Trophoblast cell (in vitro differentiated cells and primary cell): ENCODE data around the gene PACS1.

Experiments
- DNase-seq, 2 donors: peaks; one replicate each; pipeline ENCODE4 v3.0.0-alpha.2; 2016
- H2AFZ ChIP-seq: 2 replicates; pipeline ENCODE4 v1.6.1; 2013; ENCODE audit warnings: low read length, moderate library complexity, mild to moderate bottlenecking; ENCODE audit not compliant: insufficient read depth, poor library complexity
- H2AK5ac ChIP-seq: 2 replicates; pipeline ENCODE4 v1.6.1; 2013; ENCODE audit warnings: mild to moderate bottlenecking, low read length
- H2BK120ac ChIP-seq: 2 replicates; pipeline ENCODE4 v1.6.1; 2013; ENCODE audit warnings: low read length, mild to moderate bottlenecking, moderate library complexity; ENCODE audit not compliant: insufficient read depth, poor library complexity
- H2BK12ac ChIP-seq: 2 replicates; pipeline ENCODE4 v1.6.1; 2013; ENCODE audit warnings: mild to moderate bottlenecking, low read length, moderate library complexity
- H2BK5ac ChIP-seq: 2 replicates; pipeline ENCODE4 v1.6.1; 2013; ENCODE audit warnings: low read length, low read depth, moderate library complexity, mild to moderate bottlenecking; ENCODE audit not compliant: poor library complexity
- H3K14ac ChIP-seq: 2 replicates; pipeline ENCODE4 v1.6.1; 2013; ENCODE audit warnings: mild to moderate bottlenecking, low read length
- H3K18ac ChIP-seq: 2 replicates; pipeline ENCODE4 v1.6.1; 2013; ENCODE audit warnings: mild to moderate bottlenecking, low read length
- H3K23ac ChIP-seq: 2 replicates; pipeline ENCODE4 v1.6.1; 2013; ENCODE audit warnings: low read length
- H3K27ac ChIP-seq: 2 replicates; pipeline ENCODE4 v1.5.1; 2013; ENCODE audit warnings: low read depth, mild to moderate bottlenecking, inconsistent platforms, low read length, moderate library complexity
- H3K27me3 ChIP-seq: 2 replicates; pipeline ENCODE4 v1.6.1; 2013; ENCODE audit warnings: inconsistent platforms, mild to moderate bottlenecking, low read length, moderate library complexity; ENCODE audit not compliant: insufficient read depth
- H3K36me3 ChIP-seq, 2 experiments: 1 replicate in 1 of 2; 2 replicates in 1 of 2; pipeline ENCODE4 v1.6.1; 2013; ENCODE audit warnings: low read length in 2 of 2, mild to moderate bottlenecking in 2 of 2, moderate library complexity in 1 of 2; ENCODE audit not compliant: insufficient read depth in 2 of 2, control insufficient read depth in 1 of 2
- H3K4ac ChIP-seq: 2 replicates; pipeline ENCODE4 v1.6.1; 2013; ENCODE audit warnings: low read depth, mild to moderate bottlenecking, low read length, moderate library complexity
- H3K4me1 ChIP-seq, 2 experiments: 1 replicate in 1 of 2; 2 replicates in 1 of 2; pipeline ENCODE4 v1.6.1; 2013; ENCODE audit warnings: low read length in 2 of 2, mild to moderate bottlenecking in 2 of 2, moderate library complexity in 1 of 2; ENCODE audit not compliant: insufficient read depth in 2 of 2, control insufficient read depth in 1 of 2
- H3K4me2 ChIP-seq: 2 replicates; pipeline ENCODE4 v1.6.1; 2013; ENCODE audit warnings: inconsistent platforms, mild to moderate bottlenecking, low read length, moderate library complexity
- H3K4me3 ChIP-seq: 2 replicates; pipeline ENCODE4 v1.5.1; 2013; ENCODE audit warnings: mild to moderate bottlenecking, low read depth, low read length, inconsistent platforms
- H3K79me1 ChIP-seq: one replicate; pipeline ENCODE4 v1.6.1; 2013; ENCODE audit warnings: low read length
- H3K79me2 ChIP-seq: 2 replicates; pipeline ENCODE4 v1.6.1; 2013; ENCODE audit warnings: low read length, mild to moderate bottlenecking; ENCODE audit not compliant: control insufficient read depth, insufficient read depth, poor library complexity
- H3K9ac ChIP-seq: 2 replicates; pipeline ENCODE4 v1.6.1; 2013; ENCODE audit warnings: mild to moderate bottlenecking, low read length
- H3K9me3 ChIP-seq: 2 replicates; pipeline ENCODE4 v1.6.1; 2013; ENCODE audit warnings: low read depth, mild to moderate bottlenecking, control low read depth, inconsistent platforms, low read length; ENCODE audit not compliant: insufficient read depth
- H4K12ac ChIP-seq: 2 replicates; pipeline ENCODE4 v1.6.1; 2013; ENCODE audit warnings: low read depth, mild to moderate bottlenecking, low read length, moderate library complexity
- H4K8ac ChIP-seq: 2 replicates; pipeline ENCODE4 v1.6.1; 2013; ENCODE audit warnings: low read depth, mild to moderate bottlenecking, low read length, moderate library complexity
- H4K91ac ChIP-seq: one replicate; pipeline ENCODE4 v1.6.1; 2013; ENCODE audit warnings: low read depth, mild to moderate bottlenecking, low read length, moderate library complexity
- WGBS: extraction: QIAGEN DNeasy Blood & Tissue Kit; methylation state at CpG from one replicate; pipeline ENCODE4 v1.1.7; 2013; ENCODE audit warnings: missing lambda C conversion rate; ENCODE audit not compliant: insufficient read length, insufficient coverage; ENCODE audit errors: extremely low coverage; 5-methylcytosine and 5-hydroxymethylcytosine counted together

The PACS1 gene

GRCh38 chr11:66267039-66267378 lies 196.9 kb downstream of the PACS1 start:
- Histone ChIP-seq H3K27me3 (no peaks in the 10 kb centered on the region), H3K36me3 (peaks cover 58 to 60% of the 10 kb centered on the region in 2 experiments), H2BK5ac (no peak overlapping the region), H3K9ac (no peak overlapping the region), H3K14ac (no peak overlapping the region), H2AK5ac (no peak overlapping the region), H3K18ac (no peak overlapping the region), H3K9me3 (no peaks in the 10 kb centered on the region), H4K8ac (peak overlapping the region; percentile 25), H2AFZ (no peak overlapping the region), H4K12ac (peak overlapping the region; percentile 19), H3K4me2 (peak overlapping the region; percentile 75), H3K4me1 (no peaks in the 10 kb centered on the region), H3K79me1 (peaks cover 15% of the 10 kb centered on the region), H3K23ac (no peak overlapping the region), H3K4me3 (no peak overlapping the region), H3K27ac (no peak overlapping the region), H2BK120ac (no peak overlapping the region), H2BK12ac (no peak overlapping the region), H3K79me2 (peaks cover 10% of the 10 kb centered on the region), H3K4ac (no peak overlapping the region), H4K91ac (no peak overlapping the region)
- no peak for DNase-seq
- WGBS = no CpG with 5 or more reads among the region's 13 CpGs

- peak overlapping the region; percentile 79 for H3K9ac ChIP-seq
- no CpG with 5 or more reads among the region's 61 CpGs for WGBS
Observed at GRCh38 chr11:66267379-66268243, 197.5 kb downstream of the PACS1 start.

GRCh38 chr11:66268244-66268951 lies 198.3 kb downstream of the PACS1 start, which contains the start of gene RAB1B:
Gene RAB1B, plus strand, starts transcription at chr11:66268639. Its CDS starts 41 bp downstream, at chr11:66268680.
- H3K27me3 ChIP-seq = no peaks in the 10 kb centered on the region
- H3K4me1 ChIP-seq = no peaks in the 10 kb centered on the region
- H3K4ac ChIP-seq = peak within 1 kb of the TSS; percentile 84
- no peak within 1 kb of the TSS for H2BK12ac ChIP-seq
- H2AK5ac ChIP-seq = peak within 1 kb of the TSS; percentile 40
- peak within 1 kb of the TSS; percentile 92 for H4K8ac ChIP-seq
- peak within 1 kb of the TSS; percentile 94 for H3K9ac ChIP-seq
- peak within 1 kb of the TSS; percentile 89 for H4K12ac ChIP-seq
- H3K79me1 ChIP-seq = peaks cover 15% of the 10 kb centered on the region
- no CpG with 5 or more reads among the region's 64 CpGs for WGBS
- peak within 1 kb of the TSS; percentile 94 for H3K4me3 ChIP-seq
- no peaks in the 10 kb centered on the region for H3K9me3 ChIP-seq
- no peak within 1 kb of the TSS for H3K23ac ChIP-seq
- peak within 1 kb of the TSS; percentile 83 for H3K18ac ChIP-seq
- peak within 1 kb of the TSS; percentile 93 for H3K4me2 ChIP-seq
- peak within 1 kb of the TSS; percentile 85 for H2AFZ ChIP-seq
- H3K79me2 ChIP-seq = peaks cover 10% of the 10 kb centered on the region
- peak within 1 kb of the TSS; percentile 96 for H4K91ac ChIP-seq
- H3K14ac ChIP-seq = peak within 1 kb of the TSS; percentile 89
- H3K36me3 ChIP-seq = peaks cover 58 to 59% of the 10 kb centered on the region in 2 experiments
- peak within 1 kb of the TSS; percentile 95 for H2BK120ac ChIP-seq
- H3K27ac ChIP-seq = peak within 1 kb of the TSS; percentile 92
- H2BK5ac ChIP-seq = peak within 1 kb of the TSS; percentile 95
- peak; percentile 100 for DNase-seq

More at GRCh38 chr11:66267379-66268243, 197.5 kb downstream of the PACS1 start:
- peak overlapping the region; percentile 67 for H3K4me3 ChIP-seq
- H3K79me2 ChIP-seq = peaks cover 10% of the 10 kb centered on the region
- no peak overlapping the region for H2BK12ac ChIP-seq
- H3K4me1 ChIP-seq = no peaks in the 10 kb centered on the region
- H2BK120ac ChIP-seq = peak overlapping the region; percentile 35
- no peak overlapping the region for H2AK5ac ChIP-seq
- peak overlapping the region; percentile 16 for H3K4ac ChIP-seq
- peaks cover 58 to 59% of the 10 kb centered on the region in 2 experiments for H3K36me3 ChIP-seq
- no peak overlapping the region for H3K23ac ChIP-seq
- peaks cover 15% of the 10 kb centered on the region for H3K79me1 ChIP-seq
- peak overlapping the region; percentile 51 for H3K27ac ChIP-seq
- H4K8ac ChIP-seq = peak overlapping the region; percentile 82
- no peaks in the 10 kb centered on the region for H3K27me3 ChIP-seq
- peak overlapping the region; percentile 93 for H3K4me2 ChIP-seq
- H3K18ac ChIP-seq = peak overlapping the region; percentile 47
- H2BK5ac ChIP-seq = peak overlapping the region; percentile 18
- no peaks in the 10 kb centered on the region for H3K9me3 ChIP-seq
- DNase-seq = peak; percentile 71 to 92
- H4K12ac ChIP-seq = peak overlapping the region; percentile 19
- peak overlapping the region; percentile 35 for H3K14ac ChIP-seq
- H4K91ac ChIP-seq = peak overlapping the region; percentile 78
- peak overlapping the region; percentile 27 for H2AFZ ChIP-seq
